Measurements from ENCODE around the gene PPP3R1.

The PPP3R1 gene

GRCh38 chr2:68155618-68156017, 96.7 kb downstream of the PPP3R1 start:
- H3K9me3 ChIP-seq (ENCODE audit: control insufficient read depth, insufficient read depth, low read length), result no peaks in the 10 kb centered on the region
- peaks cover 30% of the 10 kb centered on the region for H3K36me3 ChIP-seq (ENCODE audit: control insufficient read depth, low read length)
- no peaks in the 10 kb centered on the region for H4K20me1 ChIP-seq (ENCODE audit: control insufficient read depth, insufficient read depth, low read depth, low read length)
- peak overlapping the region; percentile 81; the same call in 1 of the 2 replicates for H3K4me2 ChIP-seq (ENCODE audit: low read length)
- TF ChIP-seq CTCF (IDR thresholded peaks at IDR 0.05; ENCODE audit: low read depth, low read length, poor library complexity, severe bottlenecking), result no peak
- no peak overlapping the region for H3K27ac ChIP-seq (ENCODE audit: low read depth, low read length)
- H3K27me3 ChIP-seq (ENCODE audit: control insufficient read depth, low read length), result no peaks in the 10 kb centered on the region
- H3K79me2 ChIP-seq (ENCODE audit: control insufficient read depth, low read length), result peaks cover 70% of the 10 kb centered on the region
- no peaks in the 10 kb centered on the region for H3F3A ChIP-seq (ENCODE audit: control insufficient read depth, insufficient read depth)
- no peak overlapping the region for H3K4me3 ChIP-seq (ENCODE audit: low read length)
- no peaks in the 10 kb centered on the region for H3K9me2 ChIP-seq (replicated peaks; ENCODE audit: control insufficient read depth, low read length)
- peaks cover 45% of the 10 kb centered on the region for H3K4me1 ChIP-seq (ENCODE audit: control insufficient read depth, low read length)

GRCh38 chr2:68152681-68153347, 99.5 kb downstream of the PPP3R1 start:
- Histone ChIP-seq H3K9me2 (replicated peaks; ENCODE audit: control insufficient read depth, low read length) (no peaks in the 10 kb centered on the region), H3F3A (ENCODE audit: control insufficient read depth, insufficient read depth) (no peaks in the 10 kb centered on the region), H3K27me3 (ENCODE audit: control insufficient read depth, low read length) (no peaks in the 10 kb centered on the region), H3K36me3 (ENCODE audit: control insufficient read depth, low read length) (peaks cover 6% of the 10 kb centered on the region), H4K20me1 (ENCODE audit: control insufficient read depth, insufficient read depth, low read depth, low read length) (no peaks in the 10 kb centered on the region), H3K27ac (ENCODE audit: low read depth, low read length) (no peak overlapping the region), H3K9me3 (ENCODE audit: control insufficient read depth, insufficient read depth, low read length) (no peaks in the 10 kb centered on the region), H3K4me1 (ENCODE audit: control insufficient read depth, low read length) (peaks cover 34% of the 10 kb centered on the region), H3K4me2 (ENCODE audit: low read length) (0 out of 2 replicates have a peak overlapping the region, but pooled peaks have one; percentile 4), H3K79me2 (ENCODE audit: control insufficient read depth, low read length) (peaks cover 51% of the 10 kb centered on the region), H3K4me3 (ENCODE audit: low read length) (no peak overlapping the region)
- TF ChIP-seq CTCF (IDR thresholded peaks at IDR 0.05; ENCODE audit: low read depth, low read length, poor library complexity, severe bottlenecking) (no peak), EZH2phosphoT487 (IDR thresholded peaks at IDR 0.05; ENCODE audit: borderline replicate concordance, low read length) (no peak)

GRCh38 chr2:68151037-68151436, 101.3 kb downstream of the PPP3R1 start:
- peaks cover 34% of the 10 kb centered on the region for H3K79me2 ChIP-seq (ENCODE audit: control insufficient read depth, low read length)
- peaks cover 27% of the 10 kb centered on the region for H3K4me1 ChIP-seq (ENCODE audit: control insufficient read depth, low read length)
- peak overlapping the region; percentile 16; the same call in 1 of the 2 replicates for H3K4me2 ChIP-seq (ENCODE audit: low read length)
- H3K9me2 ChIP-seq (replicated peaks; ENCODE audit: control insufficient read depth, low read length), result no peaks in the 10 kb centered on the region
- no peaks in the 10 kb centered on the region for H4K20me1 ChIP-seq (ENCODE audit: control insufficient read depth, insufficient read depth, low read depth, low read length)
- TF ChIP-seq EZH2phosphoT487 (IDR thresholded peaks at IDR 0.05; ENCODE audit: borderline replicate concordance, low read length) (no peak), CTCF (IDR thresholded peaks at IDR 0.05; ENCODE audit: low read depth, low read length, poor library complexity, severe bottlenecking) (no peak)
- no peaks in the 10 kb centered on the region for H3K9me3 ChIP-seq (ENCODE audit: control insufficient read depth, insufficient read depth, low read length)
- no peaks in the 10 kb centered on the region for H3K36me3 ChIP-seq (ENCODE audit: control insufficient read depth, low read length)
- no peak overlapping the region for H3K27ac ChIP-seq (ENCODE audit: low read depth, low read length)
- H3K4me3 ChIP-seq (ENCODE audit: low read length), result no peak overlapping the region
- no peaks in the 10 kb centered on the region for H3F3A ChIP-seq (ENCODE audit: control insufficient read depth, insufficient read depth)
- no peaks in the 10 kb centered on the region for H3K27me3 ChIP-seq (ENCODE audit: control insufficient read depth, low read length)

Data from DOHH2 (cell line).